ENCODE results near the gene SLC38A10. TPM values are rescaled to one million over a fixed set of nuclear protein-coding genes. Genes with fewer than 3 reads are reported as not detected.

Gene SLC38A10
- total RNA-seq, 1 experiment from 2014 or later, result 109 TPM

DNA sequence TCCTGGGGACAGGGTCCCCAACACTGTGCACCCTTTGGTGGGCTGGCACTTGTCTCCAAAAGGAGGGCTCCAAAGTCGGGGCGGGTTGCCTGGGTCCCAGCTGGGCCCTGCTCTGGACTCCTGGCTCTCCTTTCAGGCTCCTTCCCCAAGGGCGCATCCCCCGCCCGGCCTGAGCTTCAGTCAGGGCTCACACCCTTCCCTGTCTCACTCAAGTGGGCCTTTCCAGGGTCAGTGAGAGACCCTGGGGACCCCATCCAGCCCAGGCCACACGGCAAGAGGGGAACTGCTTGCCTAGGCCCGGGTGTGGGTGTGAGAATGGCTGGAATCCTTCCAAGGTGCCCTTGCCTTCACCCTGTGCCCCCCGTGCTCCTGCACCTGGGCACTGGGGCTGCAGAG lies 41.8 kb upstream of the SLC38A10 start:
- ChIA-PET POLR2A (no interaction called here), CTCF (no interaction called here), RAD21 (ENCODE audit: low non-redundant PET in 1 of 2, low total read pairs in 2 of 2, uncharacterized antibody in 2 of 2, unreplicated experiment in 2 of 2) (no interaction called here)
- ATAC-seq (no peak), DNase-seq (ENCODE audit: low read depth, low spot score) (no peak)
- Histone ChIP-seq H3K4me3 (replicated peaks in 1 of 2; ENCODE audit: low read depth in 1 of 2, low read length in 2 of 2) (no peak overlapping the region), H3K4me2 (ENCODE audit: low read length) (peak overlapping the region; percentile 19), H3K4me1 (ENCODE audit: control insufficient read depth in 1 of 2, insufficient read depth in 2 of 2, low read length in 2 of 2) (peaks cover 53 to 67% of the 10 kb centered on the region in 2 experiments), H3K27ac (ENCODE audit: low read depth, low read length) (no peak overlapping the region; the same call in 1 of the 2 replicates), H3K79me2 (ENCODE audit: insufficient read depth, low read length) (peaks cover 8% of the 10 kb centered on the region), H3K9me2 (ENCODE audit: insufficient read depth) (no peaks in the 10 kb centered on the region), H3K27me3 (ENCODE audit: insufficient read depth, low read length) (no peaks in the 10 kb centered on the region), H4K20me1 (ENCODE audit: insufficient read depth) (no peaks in the 10 kb centered on the region), H3K36me3 (ENCODE audit: control insufficient read depth in 1 of 2, insufficient read depth in 2 of 2, low read length in 2 of 2) (no peaks in the 10 kb centered on the region), H3K9ac (ENCODE audit: low read length) (no peak overlapping the region), H2AFZ (ENCODE audit: low read depth, low read length, poor library complexity, severe bottlenecking) (no peak overlapping the region), H3K9me3 (ENCODE audit: control insufficient read depth in 1 of 2, insufficient read depth in 1 of 2, low read depth in 1 of 2, low read length in 2 of 2) (no peaks in the 10 kb centered on the region)
- BruUV-seq (replicated peaks), result no TSS peak
- TF ChIP-seq YY1 (IDR thresholded peaks at IDR 0.05; ENCODE audit: extremely low read depth, insufficient replicate concordance, low read depth, low read length) (no peak), ATF3 (IDR thresholded peaks at IDR 0.05) (no peak), SIN3A (IDR thresholded peaks at IDR 0.05; ENCODE audit: low read depth) (no peak), REST (IDR thresholded peaks at IDR 0.05; ENCODE audit: low read depth) (no peak), SRF (IDR thresholded peaks at IDR 0.05; ENCODE audit: low read depth) (no peak), FOSL1 (IDR thresholded peaks at IDR 0.05; ENCODE audit: low read depth) (no peak)
- intact Hi-C loops (cut with micrococcal nuclease), result no loop called here
